ENCODE results near the gene TIMP4. TPM values are rescaled to one million over a fixed set of nuclear protein-coding genes. Genes with fewer than 3 reads are reported as not detected.

The TIMP4 gene
- total and polyA plus RNA-seq, 8 donors, result 2.6 to 13.4 (median 7.3) TPM

DNA sequence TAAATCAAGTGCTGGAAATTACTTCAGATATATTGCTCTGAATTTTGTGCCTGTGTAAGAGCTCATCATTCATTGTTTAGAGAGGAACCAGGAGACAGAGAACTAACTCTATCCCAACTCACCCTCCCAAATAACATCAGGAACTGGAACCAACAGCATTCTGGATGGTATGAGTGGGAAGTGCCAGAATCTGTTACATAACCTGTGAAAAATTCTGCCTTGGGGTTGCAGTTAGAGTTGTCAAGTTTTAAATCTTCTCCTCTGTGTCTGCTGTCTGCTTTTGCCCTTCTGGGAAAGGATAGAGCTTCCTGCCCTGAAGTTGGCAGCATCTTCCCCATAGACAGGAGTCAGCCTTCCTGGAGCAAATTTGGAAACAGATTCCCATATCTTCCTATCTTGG is 41.2 kb downstream of the TIMP4 start:
- Histone ChIP-seq H3K4me1 (no peaks in the 10 kb centered on the region), H3K27me3 (no peaks in the 10 kb centered on the region), H3K27ac (no peak overlapping the region), H3K9me3 (no peaks in the 10 kb centered on the region), H3K4me3 (no peak overlapping the region), H3K36me3 (no peaks in the 10 kb centered on the region)
- TF ChIP-seq EP300 (IDR thresholded peaks at IDR 0.05) (no peak), POLR2A (IDR thresholded peaks at IDR 0.05) (no peak), POLR2AphosphoS5 (IDR thresholded peaks at IDR 0.05) (no peak)
- TF ChIP-seq, protein P1, sequence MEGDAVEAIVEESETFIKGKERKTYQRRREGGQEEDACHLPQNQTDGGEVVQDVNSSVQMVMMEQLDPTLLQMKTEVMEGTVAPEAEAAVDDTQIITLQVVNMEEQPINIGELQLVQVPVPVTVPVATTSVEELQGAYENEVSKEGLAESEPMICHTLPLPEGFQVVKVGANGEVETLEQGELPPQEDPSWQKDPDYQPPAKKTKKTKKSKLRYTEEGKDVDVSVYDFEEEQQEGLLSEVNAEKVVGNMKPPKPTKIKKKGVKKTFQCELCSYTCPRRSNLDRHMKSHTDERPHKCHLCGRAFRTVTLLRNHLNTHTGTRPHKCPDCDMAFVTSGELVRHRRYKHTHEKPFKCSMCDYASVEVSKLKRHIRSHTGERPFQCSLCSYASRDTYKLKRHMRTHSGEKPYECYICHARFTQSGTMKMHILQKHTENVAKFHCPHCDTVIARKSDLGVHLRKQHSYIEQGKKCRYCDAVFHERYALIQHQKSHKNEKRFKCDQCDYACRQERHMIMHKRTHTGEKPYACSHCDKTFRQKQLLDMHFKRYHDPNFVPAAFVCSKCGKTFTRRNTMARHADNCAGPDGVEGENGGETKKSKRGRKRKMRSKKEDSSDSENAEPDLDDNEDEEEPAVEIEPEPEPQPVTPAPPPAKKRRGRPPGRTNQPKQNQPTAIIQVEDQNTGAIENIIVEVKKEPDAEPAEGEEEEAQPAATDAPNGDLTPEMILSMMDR (IDR thresholded peaks at IDR 0.05), result no peak
- intact Hi-C loops (cut with DNase I; ENCODE audit: low total_unique reads), result no loop called here
- DNase-seq, result no peak

DNA sequence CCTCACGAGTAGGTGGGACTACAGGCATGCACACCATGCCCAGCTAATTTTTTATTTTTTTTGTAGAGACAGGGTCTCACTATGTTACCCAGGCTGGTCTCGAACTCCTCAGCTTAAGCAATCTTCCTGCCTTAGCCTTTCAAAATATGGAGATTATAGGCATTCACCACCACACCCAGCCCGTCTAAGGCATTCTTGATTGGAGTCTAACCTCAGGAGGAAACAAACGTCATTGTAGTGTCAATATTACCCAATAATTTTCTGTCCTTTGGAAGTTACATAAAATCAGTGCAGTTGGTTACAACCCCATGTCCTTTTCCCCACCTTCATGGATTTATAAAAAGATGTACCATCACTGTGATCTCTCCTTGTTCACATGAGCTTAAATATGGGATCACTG is 41.8 kb downstream of the TIMP4 start:
- 49 to 57% (median 52%) methylated on average over 4 of the region's 4 CpGs for WGBS, 5 donors
- no peak for TF ChIP-seq EP300 (IDR thresholded peaks at IDR 0.05)
- TF ChIP-seq, protein P1 (IDR thresholded peaks at IDR 0.05), result no peak
- Histone ChIP-seq H3K4me1 (no peaks in the 10 kb centered on the region), H3K9me3 (no peaks in the 10 kb centered on the region), H3K36me3 (no peaks in the 10 kb centered on the region), H3K27ac (no peak overlapping the region), H3K4me3 (no peak overlapping the region), H3K27me3 (no peaks in the 10 kb centered on the region)
- DNase-seq, result no peak
- intact Hi-C loops (cut with DNase I; ENCODE audit: low total_unique reads), result no loop called here

DNA sequence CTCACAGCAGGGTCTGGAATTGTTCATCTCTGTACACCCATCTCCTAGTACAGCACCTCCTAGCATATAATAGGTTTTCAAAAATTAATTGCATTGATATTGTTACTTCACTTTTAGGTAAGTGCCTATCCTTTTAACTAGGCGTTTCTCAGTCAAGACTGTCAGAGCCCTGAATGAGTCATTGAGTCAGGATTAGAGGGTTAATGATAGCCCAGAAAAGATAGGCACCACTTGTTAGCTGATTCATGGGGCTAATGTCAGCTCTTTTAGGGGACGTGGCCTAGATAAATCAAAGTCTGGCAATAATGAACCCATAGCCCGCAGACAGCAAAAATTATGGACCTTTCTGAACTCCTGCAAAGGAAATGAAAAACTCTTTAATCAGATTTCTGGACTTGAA is 42.9 kb downstream of the TIMP4 start:
- Histone ChIP-seq H3K36me3 (no peaks in the 10 kb centered on the region), H3K4me3 (no peak overlapping the region), H3K27me3 (no peaks in the 10 kb centered on the region), H3K9me3 (no peaks in the 10 kb centered on the region), H3K27ac (no peak overlapping the region), H3K4me1 (no peaks in the 10 kb centered on the region)
- intact Hi-C loops (cut with DNase I; ENCODE audit: low total_unique reads), result no loop called here
- no peak for DNase-seq
- no peak for TF ChIP-seq POLR2AphosphoS5 (IDR thresholded peaks at IDR 0.05)
- no peak for TF ChIP-seq EP300 (IDR thresholded peaks at IDR 0.05)
- TF ChIP-seq POLR2A (IDR thresholded peaks at IDR 0.05), result no peak
- TF ChIP-seq, protein P1 (IDR thresholded peaks at IDR 0.05), result no peak
- 56 to 70% (median 67%) methylated on average over 3 of the region's 3 CpGs for WGBS, 5 donors

DNA sequence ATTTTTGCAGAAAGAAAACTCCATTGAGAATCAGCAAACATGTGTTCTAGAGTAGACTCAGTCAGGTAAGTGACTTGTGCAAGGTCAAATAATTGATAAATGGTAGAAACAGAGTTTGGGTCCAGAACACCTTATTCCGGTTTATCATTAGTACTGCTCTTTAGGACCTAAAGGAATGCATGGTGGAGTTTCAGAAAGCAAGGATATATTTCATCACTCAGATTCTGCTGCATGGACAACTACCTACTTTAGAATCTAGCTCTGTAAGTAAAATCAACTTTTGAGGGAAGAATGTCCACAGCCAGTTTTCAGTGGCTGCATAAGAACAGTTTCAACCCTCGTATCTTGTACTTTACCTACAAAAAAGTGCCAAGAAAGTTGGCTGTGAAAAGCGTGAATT is 43.6 kb downstream of the TIMP4 start:
- no peak for DNase-seq
- Histone ChIP-seq H3K27me3 (no peaks in the 10 kb centered on the region), H3K36me3 (no peaks in the 10 kb centered on the region), H3K4me3 (no peak overlapping the region), H3K4me1 (no peaks in the 10 kb centered on the region), H3K9me3 (no peaks in the 10 kb centered on the region), H3K27ac (no peak overlapping the region)
- WGBS, 5 donors, result 70 to 81% (median 79%) methylated on average over 3 of the region's 3 CpGs
- no peak for TF ChIP-seq POLR2A (IDR thresholded peaks at IDR 0.05)
- TF ChIP-seq EP300 (IDR thresholded peaks at IDR 0.05), result no peak
- intact Hi-C loops (cut with DNase I; ENCODE audit: low total_unique reads), result no loop called here

DNA sequence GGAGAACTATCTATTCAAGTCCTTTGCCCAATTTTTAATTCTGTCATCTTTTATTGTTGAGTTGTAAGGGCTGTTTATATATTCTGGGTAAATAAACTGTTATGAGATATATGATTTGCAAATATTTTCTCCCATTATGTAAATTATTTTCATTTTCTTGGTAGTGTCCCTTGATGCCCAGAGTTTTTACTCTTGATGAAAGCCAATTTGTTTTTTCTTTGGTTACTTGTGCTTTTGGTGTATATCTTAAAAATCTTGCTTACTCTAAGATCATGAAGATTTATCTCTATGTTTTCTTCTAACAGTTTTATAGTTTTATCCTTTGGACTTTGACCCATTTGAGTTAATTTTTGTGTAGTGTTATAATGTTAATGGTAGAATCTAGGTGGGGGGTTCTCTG is 44.5 kb downstream of the TIMP4 start:
- Histone ChIP-seq H3K4me3 (no peak overlapping the region), H3K9me3 (no peaks in the 10 kb centered on the region), H3K27me3 (no peaks in the 10 kb centered on the region), H3K27ac (no peak overlapping the region), H3K4me1 (no peaks in the 10 kb centered on the region), H3K36me3 (no peaks in the 10 kb centered on the region)
- DNase-seq, result no peak
- TF ChIP-seq EP300 (IDR thresholded peaks at IDR 0.05), result no peak
- TF ChIP-seq, protein P1 (IDR thresholded peaks at IDR 0.05), result no peak
- TF ChIP-seq POLR2A (IDR thresholded peaks at IDR 0.05), result no peak
- TF ChIP-seq POLR2AphosphoS5 (IDR thresholded peaks at IDR 0.05), result no peak
- intact Hi-C loops (cut with DNase I; ENCODE audit: low total_unique reads), result no loop called here

Data from stomach (tissue), 9 donors.